ENCODE data around the gene TLK1. TPM values are rescaled to one million over a fixed set of nuclear protein-coding genes. Genes with fewer than 3 reads are reported as not detected.

Gene TLK1
- polyA plus RNA-seq, 6 donors from 2014 or later, result 21.1 to 86.1 (median 62.8) TPM

GRCh38 chr2:171146633-171147032, 14.1 kb downstream of the TLK1 start:
- Mint-ChIP-seq H3K4me1 (peaks cover 67 to 92% (median 90%) of the 10 kb centered on the region in 3 donors), H3K36me3 (no peaks in the 10 kb centered on the region), H3K27me3 (no peaks in the 10 kb centered on the region), H3K4me3 (peak overlapping the region in 6 of 8 donors; percentile 4 to 69 (median 24)), H3K27ac (peak overlapping the region; percentile 3 to 86 (median 74)), H3K9me3 (no peaks in the 10 kb centered on the region)
- ATAC-seq (ENCODE audit: low read depth in 2 of 2) (peak; percentile 66 to 68), DNase-seq (no peak)

- Mint-ChIP-seq H3K9me3 (no peaks in the 10 kb centered on the region), H3K27me3 (no peaks in the 10 kb centered on the region), H3K27ac (peak overlapping the region in 1 of 6 donors; percentile 70), H3K4me3 (no peak overlapping the region), H3K36me3 (no peaks in the 10 kb centered on the region), H3K4me1 (peaks cover 71 to 94% (median 93%) of the 10 kb centered on the region in 3 donors)
- ATAC-seq (ENCODE audit: low read depth in 2 of 2) (no peak), DNase-seq (no peak)
These were observed 14.6 kb downstream of the TLK1 start for GRCh38 chr2:171146071-171146470.

- Mint-ChIP-seq H3K27me3 (no peaks in the 10 kb centered on the region), H3K4me3 (peak overlapping the region in 2 of 8 donors; percentile 1 to 4), H3K36me3 (no peaks in the 10 kb centered on the region), H3K4me1 (peaks cover 67 to 96% (median 94%) of the 10 kb centered on the region in 3 donors), H3K9me3 (no peaks in the 10 kb centered on the region), H3K27ac (peak overlapping the region in 3 of 6 donors; percentile 5 to 70 (median 16))
- DNase-seq (no peak), ATAC-seq (ENCODE audit: low read depth in 2 of 2) (no peak)
These were observed 17.0 kb downstream of the TLK1 start for GRCh38 chr2:171143670-171144062.

GRCh38 chr2:171142398-171142797, 18.3 kb downstream of the TLK1 start:
- DNase-seq, result no peak
- peaks cover 57 to 86% (median 84%) of the 10 kb centered on the region in 3 donors for H3K4me1 Mint-ChIP-seq
- ATAC-seq (ENCODE audit: low read depth in 2 of 2), result no peak
- H3K4me3 Mint-ChIP-seq, result peak overlapping the region in 1 of 8 donors; percentile 29
- no peaks in the 10 kb centered on the region for H3K27me3 Mint-ChIP-seq
- peak overlapping the region in 2 of 6 donors; percentile 43 to 69 for H3K27ac Mint-ChIP-seq
- no peaks in the 10 kb centered on the region for H3K36me3 Mint-ChIP-seq
- no peaks in the 10 kb centered on the region for H3K9me3 Mint-ChIP-seq

GRCh38 chr2:171141320-171141719, 19.4 kb downstream of the TLK1 start:
- Mint-ChIP-seq H3K27me3 (no peaks in the 10 kb centered on the region), H3K4me1 (peaks cover 49 to 84% (median 76%) of the 10 kb centered on the region in 3 donors), H3K36me3 (peaks cover 0 to under 1% of the 10 kb centered on the region in 2 donors), H3K4me3 (peak overlapping the region in 5 of 8 donors; percentile 17 to 61 (median 30)), H3K27ac (peak overlapping the region in 2 of 6 donors; percentile 6 to 82), H3K9me3 (no peaks in the 10 kb centered on the region)
- DNase-seq, result no peak
- no peak for ATAC-seq (ENCODE audit: low read depth in 2 of 2)

- Mint-ChIP-seq H3K4me3 (peak overlapping the region in 1 of 8 donors; percentile 45), H3K36me3 (peaks cover 0 to 5% of the 10 kb centered on the region in 2 donors), H3K9me3 (no peaks in the 10 kb centered on the region), H3K27me3 (no peaks in the 10 kb centered on the region), H3K27ac (peak overlapping the region in 2 of 6 donors; percentile 42 to 75), H3K4me1 (peaks cover 51 to 85% (median 75%) of the 10 kb centered on the region in 3 donors)
- ATAC-seq (ENCODE audit: low read depth in 2 of 2) (no peak), DNase-seq (no peak)
These were observed 20.8 kb downstream of the TLK1 start for GRCh38 chr2:171139860-171140259.

- peaks cover 43 to 82% (median 68%) of the 10 kb centered on the region in 3 donors for H3K4me1 Mint-ChIP-seq
- H3K27me3 Mint-ChIP-seq, result no peaks in the 10 kb centered on the region
- H3K36me3 Mint-ChIP-seq, result peaks cover 0 to 5% of the 10 kb centered on the region in 2 donors
- H3K9me3 Mint-ChIP-seq, result no peaks in the 10 kb centered on the region
- ATAC-seq (ENCODE audit: low read depth in 2 of 2), result no peak
- peak overlapping the region in 3 of 6 donors; percentile 2 to 70 (median 9) for H3K27ac Mint-ChIP-seq
- peak overlapping the region in 3 of 8 donors; percentile 21 to 41 (median 40) for H3K4me3 Mint-ChIP-seq
- no peak for DNase-seq
These were observed 24.7 kb downstream of the TLK1 start for GRCh38 chr2:171136024-171136423.

GRCh38 chr2:171134624-171135230, 26.0 kb downstream of the TLK1 start:
- Mint-ChIP-seq H3K4me1 (peaks cover 41 to 78% (median 66%) of the 10 kb centered on the region in 3 donors), H3K36me3 (peaks cover 0 to 5% of the 10 kb centered on the region in 2 donors), H3K9me3 (no peaks in the 10 kb centered on the region), H3K27ac (peak overlapping the region in 5 of 6 donors; percentile 4 to 65 (median 35)), H3K27me3 (no peaks in the 10 kb centered on the region), H3K4me3 (peak overlapping the region in 3 of 8 donors; percentile 8 to 69 (median 37))
- DNase-seq (no peak), ATAC-seq (ENCODE audit: low read depth in 2 of 2) (peak; percentile 37 to 45)

- Mint-ChIP-seq H3K4me3 (no peak overlapping the region), H3K4me1 (peaks cover 51 to 82% (median 78%) of the 10 kb centered on the region in 3 donors), H3K27me3 (no peaks in the 10 kb centered on the region), H3K27ac (peak overlapping the region in 3 of 6 donors; percentile 60 to 75 (median 71)), H3K9me3 (no peaks in the 10 kb centered on the region), H3K36me3 (peaks cover 0 to 5% of the 10 kb centered on the region in 2 donors)
- ATAC-seq (ENCODE audit: low read depth in 2 of 2) (no peak), DNase-seq (no peak)
These were observed 28.6 kb downstream of the TLK1 start for GRCh38 chr2:171132086-171132485.

- no peaks in the 10 kb centered on the region for H3K9me3 Mint-ChIP-seq
- H3K36me3 Mint-ChIP-seq, result no peaks in the 10 kb centered on the region
- peak overlapping the region in 3 of 8 donors; percentile 12 to 56 (median 17) for H3K4me3 Mint-ChIP-seq
- H3K4me1 Mint-ChIP-seq, result peaks cover 49 to 80% (median 72%) of the 10 kb centered on the region in 3 donors
- peak; percentile 58 to 59 for ATAC-seq (ENCODE audit: low read depth in 2 of 2)
- H3K27me3 Mint-ChIP-seq, result no peaks in the 10 kb centered on the region
- no peak for DNase-seq
- peak overlapping the region in 1 of 6 donors; percentile 38 for H3K27ac Mint-ChIP-seq
These were observed 32.2 kb downstream of the TLK1 start for GRCh38 chr2:171128461-171128860.

GRCh38 chr2:171124541-171124940, 36.2 kb downstream of the TLK1 start:
- H3K4me3 Mint-ChIP-seq, result no peak overlapping the region
- H3K36me3 Mint-ChIP-seq, result no peaks in the 10 kb centered on the region
- H3K27ac Mint-ChIP-seq, result no peak overlapping the region
- H3K27me3 Mint-ChIP-seq, result no peaks in the 10 kb centered on the region
- no peak for DNase-seq
- H3K9me3 Mint-ChIP-seq, result no peaks in the 10 kb centered on the region
- no peak for ATAC-seq (ENCODE audit: low read depth in 2 of 2)
- H3K4me1 Mint-ChIP-seq, result peaks cover 38 to 80% (median 67%) of the 10 kb centered on the region in 3 donors

- no peak for ATAC-seq (ENCODE audit: low read depth in 2 of 2)
- H3K4me3 Mint-ChIP-seq, result peak overlapping the region in 1 of 8 donors; percentile 30
- peak overlapping the region; percentile 3 to 88 (median 57) for H3K27ac Mint-ChIP-seq
- no peaks in the 10 kb centered on the region for H3K27me3 Mint-ChIP-seq
- H3K36me3 Mint-ChIP-seq, result peaks cover 16 to 17% of the 10 kb centered on the region in 2 donors
- H3K4me1 Mint-ChIP-seq, result peaks cover 45 to 73% (median 64%) of the 10 kb centered on the region in 3 donors
- DNase-seq, result no peak
- H3K9me3 Mint-ChIP-seq, result peaks cover 0 to 5% (median 0%) of the 10 kb centered on the region in 7 donors
These were observed 51.1 kb downstream of the TLK1 start for GRCh38 chr2:171109571-171109970.

- Mint-ChIP-seq H3K9me3 (peaks cover 0 to 5% (median 0%) of the 10 kb centered on the region in 7 donors), H3K4me3 (no peak overlapping the region), H3K36me3 (peaks cover 17% of the 10 kb centered on the region in 2 donors), H3K27me3 (no peaks in the 10 kb centered on the region), H3K4me1 (peaks cover 50 to 69% (median 69%) of the 10 kb centered on the region in 3 donors), H3K27ac (peak overlapping the region in 5 of 6 donors; percentile 28 to 88 (median 63))
- no peak for ATAC-seq (ENCODE audit: low read depth in 2 of 2)
- no peak for DNase-seq
These were observed 51.7 kb downstream of the TLK1 start for GRCh38 chr2:171109020-171109419.

GRCh38 chr2:171107803-171108202, 52.9 kb downstream of the TLK1 start:
- Mint-ChIP-seq H3K4me3 (no peak overlapping the region), H3K27ac (peak overlapping the region in 4 of 6 donors; percentile 8 to 74 (median 45)), H3K27me3 (no peaks in the 10 kb centered on the region), H3K9me3 (peaks cover 0 to 5% (median 0%) of the 10 kb centered on the region in 7 donors), H3K36me3 (peaks cover 17% of the 10 kb centered on the region in 2 donors), H3K4me1 (peaks cover 57 to 70% (median 62%) of the 10 kb centered on the region in 3 donors)
- no peak for ATAC-seq (ENCODE audit: low read depth in 2 of 2)
- DNase-seq, result no peak
